KMS-11 (cell line): ENCODE results near the gene RTP5.
"Not testable (repeated sequence)": the region's sequence is repeated elsewhere in the genome, so short reads cannot be mapped to it uniquely, and the experiment has no call there.

Source experiments
- H2AFZ ChIP-seq: fragments of 200-600 bp; sonication (generic); 2 replicates; pipeline ENCODE4 v1.6.1; 2016; ENCODE audit warnings: antibody characterized with exemption, mixed run types, low read depth
- H3K27ac ChIP-seq: fragments of 200-600 bp; sonication (generic); 2 replicates; pipeline ENCODE4 v1.6.1; 2016; ENCODE audit warnings: mild to moderate bottlenecking, mixed run types
- H3K27me3 ChIP-seq: fragments of 200-600 bp; sonication (generic); 2 replicates; pipeline ENCODE4 v1.6.1; 2017; ENCODE audit warnings: mild to moderate bottlenecking, low read depth, mixed run types, moderate library complexity; ENCODE audit not compliant: insufficient read depth
- H3K36me3 ChIP-seq: fragments of 200-600 bp; sonication (generic); 2 replicates; pipeline ENCODE4 v1.6.1; 2017; ENCODE audit warnings: mild to moderate bottlenecking, mixed run types; ENCODE audit not compliant: insufficient read depth
- H3K4me1 ChIP-seq: fragments of 200-600 bp; sonication (generic); 2 replicates; pipeline ENCODE4 v1.6.1; 2016; ENCODE audit warnings: mild to moderate bottlenecking, low read depth, mixed run types; ENCODE audit not compliant: poor library complexity, severe bottlenecking
- H3K4me2 ChIP-seq: fragments of 200-600 bp; sonication (generic); 2 replicates; pipeline ENCODE4 v1.7.0; 2016; ENCODE audit warnings: mild to moderate bottlenecking, mixed run types
- H3K4me3 ChIP-seq: fragments of 200-600 bp; sonication (generic); IDR thresholded peaks from 2 replicates; pipeline ENCODE4 v1.6.1; 2017; ENCODE audit warnings: low read depth, low read length, mixed read lengths; ENCODE audit not compliant: insufficient read depth
- H3K79me2 ChIP-seq: fragments of 200-600 bp; sonication (generic); 2 replicates; pipeline ENCODE4 v1.6.1; 2016; ENCODE audit warnings: low read depth, mixed run types; ENCODE audit not compliant: insufficient read depth
- H3K9ac ChIP-seq: fragments of 200-600 bp; sonication (generic); 2 replicates; pipeline ENCODE4 v1.6.1; 2016; ENCODE audit warnings: mild to moderate bottlenecking, mixed run types
- H4K20me1 ChIP-seq: fragments of 200-600 bp; sonication (generic); 2 replicates; pipeline ENCODE4 v1.6.1; 2016; ENCODE audit warnings: mild to moderate bottlenecking, mixed run types; ENCODE audit not compliant: insufficient read depth
- CTCF ChIP-seq: fragments of 200-600 bp; sonication (generic); conservative IDR thresholded peaks from 2 replicates; pipeline ENCODE4 v1.6.1; 2017; ENCODE audit warnings: low read depth, mild to moderate bottlenecking, antibody characterized with exemption, low read length, moderate library complexity, mixed read lengths

Gene RTP5

GRCh38 chr2:241869087-241869961 lies at the start of gene RTP5:
Gene RTP5 (plus strand): TSS chr2:241869729. CDS start chr2:241869757, 28 bp downstream.
- peaks cover 24% of the 10 kb centered on the region; the same call in 1 of the 2 replicates for H3K27me3 ChIP-seq
- no peak within 1 kb of the TSS for H3K9ac ChIP-seq
- H3K79me2 ChIP-seq = no peaks in the 10 kb centered on the region
- H3K27ac ChIP-seq = no peak within 1 kb of the TSS
- H3K4me3 ChIP-seq = no peak within 1 kb of the TSS
- TF ChIP-seq CTCF = no peak
- H4K20me1 ChIP-seq = no peaks in the 10 kb centered on the region
- no peak within 1 kb of the TSS for H3K4me2 ChIP-seq
- H3K36me3 ChIP-seq = no peaks in the 10 kb centered on the region
- no peaks in the 10 kb centered on the region for H3K4me1 ChIP-seq
- no peak within 1 kb of the TSS; the same call in 1 of the 2 replicates for H2AFZ ChIP-seq

- not testable (repeated sequence) for H2AFZ ChIP-seq, H3K4me1 ChIP-seq, H3K4me2 ChIP-seq, H4K20me1 ChIP-seq, H3K9ac ChIP-seq, H3K4me3 ChIP-seq, H3K27ac ChIP-seq, H3K79me2 ChIP-seq, H3K36me3 ChIP-seq
- peaks cover 40% of the 10 kb centered on the region; the same call in 1 of the 2 replicates for H3K27me3 ChIP-seq
Observed at GRCh38 chr2:241819947-241820624, 49.4 kb upstream of the RTP5 start.

GRCh38 chr2:241820625-241821384 lies 48.7 kb upstream of the RTP5 start:
- TF ChIP-seq CTCF = no peak
- Histone ChIP-seq H3K79me2 (no peaks in the 10 kb centered on the region), H3K9ac (no peak overlapping the region), H3K36me3 (no peaks in the 10 kb centered on the region), H3K4me2 (no peak overlapping the region), H3K4me3 (no peak overlapping the region), H3K27me3 (peaks cover 38% of the 10 kb centered on the region; the same call in 1 of the 2 replicates), H2AFZ (no peak overlapping the region), H3K4me1 (no peaks in the 10 kb centered on the region), H3K27ac (no peak overlapping the region), H4K20me1 (no peaks in the 10 kb centered on the region)

GRCh38 chr2:241821460-241822263 lies 47.9 kb upstream of the RTP5 start:
- Histone ChIP-seq H3K36me3 (no peaks in the 10 kb centered on the region), H3K4me3 (no peak overlapping the region), H3K4me1 (no peaks in the 10 kb centered on the region), H3K27ac (no peak overlapping the region), H3K9ac (no peak overlapping the region), H3K27me3 (peaks cover 32% of the 10 kb centered on the region; the same call in 1 of the 2 replicates), H3K79me2 (no peaks in the 10 kb centered on the region), H2AFZ (no peak overlapping the region), H4K20me1 (no peaks in the 10 kb centered on the region), H3K4me2 (no peak overlapping the region)
- no peak for TF ChIP-seq CTCF
